ENCODE measurements around the gene TEX51.

DNA sequence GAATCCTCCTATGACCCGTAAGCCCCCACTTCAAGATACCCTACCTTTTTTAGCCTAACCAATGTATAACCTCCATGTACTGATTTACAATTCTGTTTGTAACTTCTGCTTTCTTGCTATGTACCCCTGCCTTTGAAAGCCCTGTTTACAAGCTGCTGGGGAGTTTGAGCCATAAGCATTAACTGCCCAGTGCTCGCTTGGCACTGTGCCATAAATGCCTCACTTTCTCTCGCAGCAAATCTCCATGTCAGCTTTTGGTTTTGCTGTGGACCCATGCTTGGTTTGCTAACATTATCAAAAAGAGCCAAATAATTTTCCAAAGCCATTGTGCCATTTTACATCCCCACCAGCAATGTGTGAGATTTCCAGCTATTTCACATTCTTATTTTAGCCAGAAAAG lies 51.8 kb downstream of the TEX51 start:
- TF ChIP-seq, protein P1, sequence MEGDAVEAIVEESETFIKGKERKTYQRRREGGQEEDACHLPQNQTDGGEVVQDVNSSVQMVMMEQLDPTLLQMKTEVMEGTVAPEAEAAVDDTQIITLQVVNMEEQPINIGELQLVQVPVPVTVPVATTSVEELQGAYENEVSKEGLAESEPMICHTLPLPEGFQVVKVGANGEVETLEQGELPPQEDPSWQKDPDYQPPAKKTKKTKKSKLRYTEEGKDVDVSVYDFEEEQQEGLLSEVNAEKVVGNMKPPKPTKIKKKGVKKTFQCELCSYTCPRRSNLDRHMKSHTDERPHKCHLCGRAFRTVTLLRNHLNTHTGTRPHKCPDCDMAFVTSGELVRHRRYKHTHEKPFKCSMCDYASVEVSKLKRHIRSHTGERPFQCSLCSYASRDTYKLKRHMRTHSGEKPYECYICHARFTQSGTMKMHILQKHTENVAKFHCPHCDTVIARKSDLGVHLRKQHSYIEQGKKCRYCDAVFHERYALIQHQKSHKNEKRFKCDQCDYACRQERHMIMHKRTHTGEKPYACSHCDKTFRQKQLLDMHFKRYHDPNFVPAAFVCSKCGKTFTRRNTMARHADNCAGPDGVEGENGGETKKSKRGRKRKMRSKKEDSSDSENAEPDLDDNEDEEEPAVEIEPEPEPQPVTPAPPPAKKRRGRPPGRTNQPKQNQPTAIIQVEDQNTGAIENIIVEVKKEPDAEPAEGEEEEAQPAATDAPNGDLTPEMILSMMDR (IDR thresholded peaks at IDR 0.05), result no peak
- TF ChIP-seq POLR2A (IDR thresholded peaks at IDR 0.05), result no peak

Data from right lobe of liver (tissue), 4 donors.